A549 (cell line): Measurements from ENCODE around the gene DPT. TPM values are rescaled to one million over a fixed set of nuclear protein-coding genes. Genes with fewer than 3 reads are reported as not detected.

Experiments
- ATAC-seq, 2 experiments: fragments of 200-7000 bp in 1 of 2; fragments of >200 bp in 1 of 2; cut with Nextera tagmentation in 1 of 2; cut with Tn5 transposase in 1 of 2; 3 replicates each; pipeline versions ENCODE4 v1.8.0 to v1.9.1; 2018 to 2020; ENCODE audit warnings: mild to moderate bottlenecking in 1 of 2, moderate library complexity in 1 of 2
- CTCF ChIA-PET: fragments of 300-600 bp; sonication (Branson Sonifier 250); formaldehyde crosslinking; extraction: SDS; loops from one replicate; lab custom pipeline; 2021; ENCODE audit warnings: antibody characterized with exemption, inconsistent platforms; lab: Yijun Ruan, JAX
- POLR2A ChIA-PET: fragments of 350-600 bp; formaldehyde crosslinking; extraction: SDS; loops from one replicate; lab custom pipeline; 2021; ENCODE audit warnings: antibody characterized with exemption, inconsistent platforms; lab: Yijun Ruan, JAX
- DNase-seq, 2 experiments: peaks; one replicate each; pipeline versions ENCODE4 v3.0.0 to v3.0.0-alpha.2; 2011 to 2016; ENCODE audit warnings: low read depth in 1 of 2, low spot score in 1 of 2
- FAIRE-seq: peaks from 2 replicates; lab custom pipeline; 2011; peaks lifted over from hg19 to GRCh38; lab: Jason Lieb, UNC
- H3K27ac ChIP-seq, 2 experiments: fragments of >200 bp; sonication (Bioruptor Twin); formaldehyde crosslinking; 3 replicates each; pipeline ENCODE4 v1.5.1; 2016 to 2017
- H3K4me1 ChIP-seq: fragments of >200 bp; sonication (Bioruptor Twin); formaldehyde crosslinking; 3 replicates; pipeline ENCODE4 v1.6.1; 2016
- H3K4me2 ChIP-seq: fragments of >200 bp; sonication (Bioruptor Twin); formaldehyde crosslinking; 3 replicates; pipeline ENCODE4 v1.6.1; 2016
- H3K4me3 ChIP-seq: fragments of >200 bp; sonication (Bioruptor Twin); formaldehyde crosslinking; 3 replicates; pipeline ENCODE4 v1.5.1; 2016
- H3K9me3 ChIP-seq: fragments of >200 bp; sonication (Bioruptor Twin); formaldehyde crosslinking; 3 replicates; pipeline ENCODE4 v1.6.1; 2016
- BCL3 ChIP-seq: fragments of >200 bp; sonication (Bioruptor Twin); formaldehyde crosslinking; IDR thresholded peaks from 3 replicates; pipeline ENCODE4 v1.6.1; 2016
- CBX8 ChIP-seq: fragments of 200-600 bp; sonication (generic); IDR thresholded peaks from 2 replicates; pipeline ENCODE4 v1.6.1; 2016
- CEBPB ChIP-seq, 2 experiments: fragments of >200 bp in 1 of 2; sonication (Bioruptor Twin) in 1 of 2; formaldehyde crosslinking in 1 of 2; IDR thresholded peaks; 2 replicates each; pipeline ENCODE4 v1.6.1; 2012 to 2016
- CHD4 ChIP-seq: fragments of 200-600 bp; sonication (generic); IDR thresholded peaks from 2 replicates; pipeline ENCODE4 v1.6.1; 2016; ENCODE audit warnings: antibody characterized with exemption, mild to moderate bottlenecking, borderline replicate concordance
- CTCF ChIP-seq: fragments of >200 bp; sonication (Bioruptor Twin); formaldehyde crosslinking; IDR thresholded peaks from 3 replicates; pipeline ENCODE4 v1.5.1; 2016
- FOSB ChIP-seq: fragments of 250-450 bp; sonication (Bioruptor Pico); IDR thresholded peaks from 2 replicates; pipeline ENCODE4 v1.5.0; 2020; ENCODE audit warnings: mild to moderate bottlenecking, moderate library complexity
- FOXS1 ChIP-seq: fragments of 250-450 bp; sonication (Bioruptor Pico); IDR thresholded peaks from 2 replicates; pipeline ENCODE4 v1.5.0; 2020; ENCODE audit warnings: mild to moderate bottlenecking, moderate library complexity
- GATA3 ChIP-seq: IDR thresholded peaks from 2 replicates; pipeline ENCODE4 v1.6.1; 2012; ENCODE audit warnings: borderline replicate concordance
- HES2 ChIP-seq: fragments of >200 bp; sonication (Bioruptor Twin); formaldehyde crosslinking; IDR thresholded peaks from 2 replicates; pipeline ENCODE4 v1.6.1; 2016
- HMGXB4 ChIP-seq: fragments of 250-450 bp; sonication (Bioruptor Pico); IDR thresholded peaks from 2 replicates; pipeline ENCODE4 v1.5.0; 2021; ENCODE audit warnings: mild to moderate bottlenecking, moderate library complexity, borderline replicate concordance
- HOXA7 ChIP-seq: fragments of 250-450 bp; sonication (Bioruptor Pico); IDR thresholded peaks from 2 replicates; pipeline ENCODE4 v1.5.0; 2020; ENCODE audit warnings: mild to moderate bottlenecking, moderate library complexity
- HOXB5 ChIP-seq: fragments of 250-450 bp; sonication (Bioruptor Pico); IDR thresholded peaks from 2 replicates; pipeline ENCODE4 v1.5.0; 2020; ENCODE audit warnings: mild to moderate bottlenecking, moderate library complexity
- JUN ChIP-seq, 2 experiments: fragments of >200 bp; sonication (Bioruptor Twin); formaldehyde crosslinking; IDR thresholded peaks; 2 replicates in 1 of 2; 3 replicates in 1 of 2; pipeline ENCODE4 v1.6.1; 2016 to 2017
- KDM1A ChIP-seq: fragments of 200-600 bp; sonication (generic); IDR thresholded peaks from 2 replicates; pipeline ENCODE4 v1.6.1; 2016; ENCODE audit warnings: low read depth, mild to moderate bottlenecking
- KDM5A ChIP-seq: fragments of 200-600 bp; sonication (generic); IDR thresholded peaks from 2 replicates; pipeline ENCODE4 v1.6.1; 2016; ENCODE audit warnings: antibody characterized with exemption, mild to moderate bottlenecking
- MAFK ChIP-seq: fragments of 450-650 bp; IDR thresholded peaks from 2 replicates; pipeline ENCODE4 v1.6.1; 2014; ENCODE audit not compliant: partially characterized antibody
- MAX ChIP-seq: IDR thresholded peaks from 2 replicates; pipeline ENCODE4 v1.6.1; 2012
- NFE2L2 ChIP-seq: fragments of 150-350 bp; conservative IDR thresholded peaks from 2 replicates; pipeline ENCODE4 v1.6.1; 2014; ENCODE audit warnings: low read length
- POLR2A ChIP-seq: IDR thresholded peaks from 2 replicates; pipeline ENCODE4 v1.6.1; 2012; ENCODE audit warnings: mild to moderate bottlenecking, low read length
- USF2 ChIP-seq: fragments of 450-650 bp; IDR thresholded peaks from 2 replicates; pipeline ENCODE4 v1.6.1; 2014; ENCODE audit warnings: antibody characterized with exemption
- ZC3H11A ChIP-seq: fragments of 450-650 bp; IDR thresholded peaks from 2 replicates; pipeline ENCODE4 v1.6.1; 2014; ENCODE audit warnings: antibody characterized with exemption, mild to moderate bottlenecking
- WGBS: methylation state at CpG from one replicate; pipeline ENCODE4 v1.1.6; 2017; ENCODE audit errors: missing lambda C conversion rate; 5-methylcytosine and 5-hydroxymethylcytosine counted together
- polyA plus RNA-seq, 4 experiments: library from polyadenylated mRNA; depleted of rRNA in 3 of 4; stranded (reverse); fragments of >200 nt; fragmentation: RNase III in 1 of 4; extraction: RNeasy Plus Mini Kit Qiagen cat#74134 plus additional on column Dnase treatment in 1 of 4; gene quantifications; 2 replicates in 3 of 4; 3 replicates in 1 of 4; pipeline ENCODE4 v1.2.3, GENCODE V29; 2011 to 2017

Gene DPT
- polyA plus RNA-seq, 2 of the 4 experiments (the other 2 are of a cell fraction), result not detected

- TF ChIP-seq CTCF, result no peak
Measured at GRCh38 chr1:168760241-168760640, 31.2 kb upstream of the DPT start (continued).

GRCh38 chr1:168759077-168759476 is 30.1 kb upstream of the DPT start:
- Histone ChIP-seq H3K9me3 (no peaks in the 10 kb centered on the region), H3K27ac (no peak overlapping the region), H3K4me1 (no peaks in the 10 kb centered on the region), H3K4me2 (no peak overlapping the region), H3K4me3 (no peak overlapping the region)
- no peak for FAIRE-seq
- WGBS, result 54% methylated on average over 3 of the region's 3 CpGs
- no peak for ATAC-seq
- POLR2A ChIA-PET, result no interaction called here
- TF ChIP-seq POLR2A (no peak), CEBPB (IDR thresholded peaks at IDR 0.05) (no peak), USF2 (no peak), CBX8 (no peak), HMGXB4 (CRISPR knock-in tag) (no peak), FOSB (no peak), HOXA7 (CRISPR knock-in tag) (no peak), KDM5A (no peak), MAFK (no peak), HES2 (no peak), NFE2L2 (no peak), ZC3H11A (no peak), KDM1A (no peak), HOXB5 (CRISPR knock-in tag) (no peak), CTCF (no peak), MAX (no peak), CHD4 (no peak), GATA3 (no peak), JUN (IDR thresholded peaks at IDR 0.05) (no peak)
- TF ChIP-seq, all 56 proteins: peak for 0
- no peak for DNase-seq
- CTCF ChIA-PET, result no interaction called here

- WGBS, result 91% methylated on average over 1 of the region's 1 CpG
Measured at GRCh38 chr1:168758503-168758902, 29.5 kb upstream of the DPT start.

More at GRCh38 chr1:168758503-168758902, 29.5 kb upstream of the DPT start:
- POLR2A ChIA-PET, result no interaction called here
- Histone ChIP-seq H3K4me3 (no peak overlapping the region), H3K4me1 (no peaks in the 10 kb centered on the region), H3K9me3 (no peaks in the 10 kb centered on the region)
- no peak for TF ChIP-seq FOXS1 (CRISPR knock-in tag)
- TF ChIP-seq BCL3, result no peak
- TF ChIP-seq, all 56 proteins: peak for 0
- no peak overlapping the region for H3K27ac ChIP-seq
- CTCF ChIA-PET, result no interaction called here
- ATAC-seq (no peak), FAIRE-seq (no peak), DNase-seq (no peak)
- H3K4me2 ChIP-seq, result no peak overlapping the region
